HUES6 (cell line): ENCODE measurements around the gene COX6A2.

Experiments used
- H3K27ac ChIP-seq: 2 replicates; pipeline ENCODE4 v1.7.0; 2013; ENCODE audit warnings: low read depth, mild to moderate bottlenecking, low read length, inconsistent platforms
- H3K27me3 ChIP-seq: 2 replicates; pipeline ENCODE4 v1.6.1; 2013; ENCODE audit warnings: low read length; ENCODE audit not compliant: control insufficient read depth, insufficient read depth
- H3K36me3 ChIP-seq: 2 replicates; pipeline ENCODE4 v1.6.1; 2013; ENCODE audit warnings: low read length; ENCODE audit not compliant: control insufficient read depth, insufficient read depth
- H3K4me1 ChIP-seq: 2 replicates; pipeline ENCODE4 v1.6.1; 2013; ENCODE audit warnings: low read length; ENCODE audit not compliant: control insufficient read depth, insufficient read depth
- H3K4me3 ChIP-seq: 2 replicates; pipeline ENCODE4 v1.5.1; 2013; ENCODE audit warnings: low read depth, low read length
- H3K9ac ChIP-seq: one replicate; pipeline ENCODE4 v1.6.1; 2013; ENCODE audit warnings: mild to moderate bottlenecking, low read length
- H3K9me3 ChIP-seq: 2 replicates; pipeline ENCODE4 v1.6.1; 2013; ENCODE audit warnings: low read depth, low read length; ENCODE audit not compliant: control insufficient read depth, insufficient read depth

The COX6A2 gene

DNA sequence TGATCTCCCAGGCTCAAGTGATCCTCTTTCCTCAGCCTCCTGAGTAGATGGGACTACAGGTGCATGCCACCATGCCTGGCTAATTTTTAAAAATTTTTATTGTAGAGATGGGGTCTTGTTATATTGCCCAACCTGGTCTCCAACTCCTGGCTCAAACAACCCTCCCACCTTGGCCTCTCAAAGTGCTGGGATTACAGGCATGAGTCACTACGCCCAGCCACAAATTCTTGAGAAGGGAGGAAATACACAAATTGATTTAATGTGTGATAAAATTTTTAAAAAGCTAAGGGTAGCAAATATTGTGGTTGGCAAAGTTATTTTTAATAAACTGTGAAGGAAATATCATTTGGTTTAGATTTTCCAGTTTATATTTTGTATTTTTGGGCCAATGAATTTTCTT is 25.5 kb downstream of the COX6A2 start:
- Histone ChIP-seq H3K4me1 (no peaks in the 10 kb centered on the region), H3K36me3 (no peaks in the 10 kb centered on the region), H3K9ac (no peak overlapping the region), H3K4me3 (no peak overlapping the region), H3K27ac (no peak overlapping the region), H3K27me3 (peaks cover 3% of the 10 kb centered on the region; the same call in 1 of the 2 replicates), H3K9me3 (peaks cover 8% of the 10 kb centered on the region; the same call in 1 of the 2 replicates)

DNA sequence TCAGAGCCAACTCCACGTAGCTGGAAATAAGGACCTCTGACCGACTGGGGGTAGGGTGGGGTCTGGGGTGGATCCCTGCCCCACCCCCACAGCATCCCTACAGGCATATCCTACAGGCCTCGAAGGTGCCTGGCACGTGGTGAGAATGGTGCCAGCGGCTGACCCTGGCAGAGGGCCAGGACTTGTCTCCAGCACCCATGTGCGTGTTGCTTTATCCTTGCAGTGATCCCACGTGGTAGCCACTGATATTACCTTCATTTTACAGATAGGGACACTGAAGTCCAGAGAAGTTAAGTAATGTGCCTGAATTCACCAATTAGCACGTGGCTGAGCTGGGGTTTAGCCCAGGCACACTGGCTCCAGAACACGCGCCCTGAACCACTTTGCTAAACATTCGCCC is 26.7 kb downstream of the COX6A2 start:
- Histone ChIP-seq H3K9ac (no peak overlapping the region), H3K27ac (no peak overlapping the region), H3K9me3 (peaks cover 8% of the 10 kb centered on the region; the same call in 1 of the 2 replicates), H3K4me1 (no peaks in the 10 kb centered on the region), H3K27me3 (no peaks in the 10 kb centered on the region), H3K36me3 (no peaks in the 10 kb centered on the region), H3K4me3 (no peak overlapping the region)

DNA sequence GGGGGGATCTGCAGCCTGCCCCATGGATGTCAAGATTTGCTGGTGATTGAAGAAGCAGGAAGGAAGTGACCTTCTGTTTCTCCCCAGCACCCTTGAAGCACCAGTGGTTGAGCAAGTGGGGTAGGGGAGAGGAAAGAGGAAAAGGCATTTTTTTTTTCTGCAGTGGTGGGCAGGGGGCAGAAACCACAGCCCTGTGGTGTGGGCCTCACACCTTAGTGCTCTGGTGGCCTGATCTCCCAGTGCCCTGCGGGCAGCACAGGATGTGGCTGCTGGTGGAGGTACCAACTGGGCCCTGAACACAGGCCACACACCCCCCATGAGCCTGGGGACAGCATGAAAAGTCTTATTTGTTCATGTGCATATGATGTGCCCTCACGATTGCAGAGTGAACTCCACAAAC is 28.0 kb downstream of the COX6A2 start:
- Histone ChIP-seq H3K4me3 (no peak overlapping the region), H3K4me1 (no peaks in the 10 kb centered on the region)

DNA sequence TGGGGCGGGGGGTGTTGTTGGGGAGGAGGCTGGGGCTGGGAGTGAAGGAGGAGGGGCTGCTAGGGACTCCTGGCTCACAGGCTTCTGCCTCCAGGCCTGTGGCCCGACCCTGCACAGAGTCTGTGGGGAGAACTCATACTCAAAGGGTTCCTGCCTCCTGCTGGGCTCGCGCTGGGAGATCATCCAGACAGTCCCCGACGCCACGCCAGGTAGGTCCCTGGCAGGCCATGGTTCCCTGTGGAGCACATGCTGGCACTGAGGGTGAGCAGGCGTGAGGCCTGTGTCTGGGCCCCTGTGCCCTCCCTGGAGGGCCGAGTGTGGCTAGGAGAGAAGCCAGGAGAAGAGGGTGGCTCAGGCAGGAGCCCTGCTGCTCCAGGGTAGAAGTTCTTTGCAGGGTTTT is 30.5 kb downstream of the COX6A2 start:
- no peaks in the 10 kb centered on the region for H3K36me3 ChIP-seq
- no peak overlapping the region for H3K27ac ChIP-seq
- H3K9me3 ChIP-seq = peaks cover 8% of the 10 kb centered on the region; the same call in 1 of the 2 replicates
- peaks cover 4% of the 10 kb centered on the region; the same call in 1 of the 2 replicates for H3K4me1 ChIP-seq
- H3K27me3 ChIP-seq = no peaks in the 10 kb centered on the region
- H3K9ac ChIP-seq = no peak overlapping the region
- no peak overlapping the region for H3K4me3 ChIP-seq

More for the DNA sequence above, 28.0 kb downstream of the COX6A2 start:
- H3K27me3 ChIP-seq = no peaks in the 10 kb centered on the region
- no peak overlapping the region for H3K27ac ChIP-seq
- H3K9ac ChIP-seq = no peak overlapping the region
- no peaks in the 10 kb centered on the region for H3K36me3 ChIP-seq
- H3K9me3 ChIP-seq = peaks cover 8% of the 10 kb centered on the region; the same call in 1 of the 2 replicates

DNA sequence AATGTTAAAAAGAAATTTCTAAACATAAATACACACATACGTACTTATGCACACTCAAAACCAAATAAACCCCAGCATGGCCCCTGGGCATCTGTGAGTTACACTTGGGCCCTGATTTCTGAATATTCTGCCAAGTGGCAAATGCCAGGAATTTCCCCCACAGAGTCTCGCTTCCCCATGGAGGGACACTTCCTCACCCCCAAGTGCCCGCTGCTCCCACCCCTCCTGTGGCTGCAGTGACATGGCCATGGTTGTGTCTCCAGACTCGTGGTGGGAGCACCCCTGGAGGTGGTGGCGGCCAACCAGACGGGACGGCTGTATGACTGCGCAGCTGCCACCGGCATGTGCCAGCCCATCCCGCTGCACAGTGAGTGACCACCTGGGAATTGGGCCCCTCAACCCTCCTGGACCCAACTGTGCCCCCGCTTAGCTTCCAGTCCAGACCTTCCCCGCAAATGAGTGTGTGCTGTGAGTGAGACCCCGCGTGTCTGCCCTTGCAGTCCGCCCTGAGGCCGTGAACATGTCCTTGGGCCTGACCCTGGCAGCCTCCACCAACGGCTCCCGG is 31.0 kb downstream of the COX6A2 start:
- Histone ChIP-seq H3K9ac (no peak overlapping the region), H3K27ac (no peak overlapping the region), H3K9me3 (peaks cover 8% of the 10 kb centered on the region; the same call in 1 of the 2 replicates), H3K27me3 (no peaks in the 10 kb centered on the region), H3K4me1 (peaks cover 4% of the 10 kb centered on the region; the same call in 1 of the 2 replicates), H3K4me3 (no peak overlapping the region), H3K36me3 (no peaks in the 10 kb centered on the region)

DNA sequence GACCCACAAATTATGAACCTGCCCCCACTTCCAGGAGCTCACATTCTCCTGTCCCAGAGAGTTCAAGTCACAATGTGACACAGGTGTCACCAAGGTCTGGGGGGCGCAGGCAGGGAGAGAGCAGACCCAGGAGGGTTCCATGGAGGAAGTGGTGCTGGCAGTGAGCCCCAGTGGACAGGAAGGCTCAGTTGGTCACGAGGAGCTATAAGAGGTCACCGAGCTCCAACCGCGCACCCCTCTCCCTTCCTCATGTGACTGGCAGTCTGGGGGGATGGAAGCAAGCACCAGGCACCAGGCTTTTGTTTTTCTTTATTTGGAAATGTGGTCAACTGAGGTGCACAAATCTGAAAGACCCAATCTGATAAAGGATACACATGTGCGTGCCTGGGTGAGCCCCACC is 32.5 kb downstream of the COX6A2 start:
- H3K9me3 ChIP-seq = peaks cover 8% of the 10 kb centered on the region; the same call in 1 of the 2 replicates
- no peak overlapping the region for H3K4me3 ChIP-seq
- H3K27me3 ChIP-seq = no peaks in the 10 kb centered on the region
- peaks cover 4% of the 10 kb centered on the region; the same call in 1 of the 2 replicates for H3K4me1 ChIP-seq
- H3K36me3 ChIP-seq = no peaks in the 10 kb centered on the region
- H3K9ac ChIP-seq = no peak overlapping the region
- H3K27ac ChIP-seq = no peak overlapping the region

DNA sequence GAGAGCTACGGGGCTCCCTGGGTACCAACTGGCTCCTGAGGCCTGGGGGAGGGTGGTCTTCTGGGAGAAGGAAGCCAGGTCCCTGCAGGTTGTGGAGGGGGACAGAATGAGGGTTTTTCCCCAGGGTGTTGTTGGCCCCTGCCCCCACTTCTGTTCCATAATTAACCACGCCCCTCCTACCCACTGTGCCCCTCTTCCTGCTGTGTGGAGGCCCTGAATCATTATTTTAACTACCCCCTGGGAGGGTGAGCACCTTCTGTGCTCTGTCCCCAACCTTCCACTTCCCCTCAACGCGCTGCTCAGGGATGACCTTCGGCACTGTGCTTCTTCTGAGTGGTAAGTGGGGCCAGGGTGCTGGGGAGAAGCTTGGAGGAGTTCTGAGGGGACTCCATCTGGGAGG is 35.1 kb downstream of the COX6A2 start, which contains the start of gene ITGAD:
Gene ITGAD, plus strand, starts transcription at position 280 of the 400 bp plus-strand sequence. Its CDS starts 26 bp downstream, at position 306.
- Histone ChIP-seq H3K4me1 (peaks cover 4% of the 10 kb centered on the region; the same call in 1 of the 2 replicates), H3K36me3 (no peaks in the 10 kb centered on the region), H3K9ac (no peak within 1 kb of the TSS), H3K27me3 (no peaks in the 10 kb centered on the region), H3K9me3 (no peaks in the 10 kb centered on the region), H3K4me3 (no peak within 1 kb of the TSS), H3K27ac (no peak within 1 kb of the TSS)

DNA sequence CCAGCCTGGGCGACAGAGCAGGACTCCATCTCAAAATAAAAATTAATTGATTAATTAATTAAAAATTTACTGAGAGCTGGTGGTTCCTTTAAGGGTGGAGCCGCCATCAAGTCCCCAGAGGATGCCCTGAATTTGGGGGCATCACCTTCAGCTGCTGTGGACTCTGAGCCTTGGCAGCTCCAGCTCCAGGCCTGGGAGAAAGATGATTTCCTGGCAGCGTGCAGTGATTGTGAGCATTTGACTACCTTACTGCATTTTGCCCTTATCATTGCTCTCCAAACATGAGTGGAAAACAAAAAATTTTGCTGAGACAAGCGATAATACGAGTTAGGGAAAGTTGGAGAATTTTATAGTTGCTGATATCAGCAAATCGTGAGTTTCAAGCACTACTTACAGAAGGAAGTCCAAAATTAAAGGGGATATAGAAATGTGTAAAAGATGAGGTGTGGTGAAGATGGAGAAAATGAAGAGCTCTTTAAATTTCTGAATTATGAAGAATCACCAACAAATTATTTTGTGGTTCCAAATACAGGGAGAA is 37.6 kb downstream of the COX6A2 start:
- H3K9ac ChIP-seq = no peak overlapping the region
- no peak overlapping the region for H3K27ac ChIP-seq
- H3K4me3 ChIP-seq = no peak overlapping the region
- H3K4me1 ChIP-seq = peaks cover 4% of the 10 kb centered on the region; the same call in 1 of the 2 replicates
- H3K9me3 ChIP-seq = no peaks in the 10 kb centered on the region
- H3K27me3 ChIP-seq = no peaks in the 10 kb centered on the region
- no peaks in the 10 kb centered on the region for H3K36me3 ChIP-seq

DNA sequence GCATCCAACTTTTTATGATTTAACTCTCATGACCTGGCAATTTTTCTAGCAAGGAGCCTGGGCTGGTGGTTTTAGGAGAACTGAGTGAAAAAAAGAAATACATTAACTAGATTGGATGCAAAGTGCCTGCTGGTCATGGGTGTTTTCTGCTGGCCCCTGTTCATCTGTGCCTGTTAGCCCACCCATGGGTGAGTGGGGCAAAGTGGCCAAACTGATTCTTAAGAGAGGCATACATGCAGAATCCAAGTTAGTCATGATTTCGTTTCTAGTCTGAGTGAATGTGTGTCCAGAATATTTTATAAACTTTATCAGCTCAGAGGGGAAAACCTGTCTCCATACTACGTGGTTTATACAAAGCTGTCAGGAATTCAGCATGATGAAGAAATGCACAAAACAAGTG is 39.6 kb downstream of the COX6A2 start:
- no peaks in the 10 kb centered on the region for H3K27me3 ChIP-seq
- no peak overlapping the region for H3K4me3 ChIP-seq
- no peaks in the 10 kb centered on the region for H3K36me3 ChIP-seq
- H3K4me1 ChIP-seq = peaks cover 4% of the 10 kb centered on the region; the same call in 1 of the 2 replicates
- no peak overlapping the region for H3K9ac ChIP-seq
- no peak overlapping the region for H3K27ac ChIP-seq
- H3K9me3 ChIP-seq = no peaks in the 10 kb centered on the region

DNA sequence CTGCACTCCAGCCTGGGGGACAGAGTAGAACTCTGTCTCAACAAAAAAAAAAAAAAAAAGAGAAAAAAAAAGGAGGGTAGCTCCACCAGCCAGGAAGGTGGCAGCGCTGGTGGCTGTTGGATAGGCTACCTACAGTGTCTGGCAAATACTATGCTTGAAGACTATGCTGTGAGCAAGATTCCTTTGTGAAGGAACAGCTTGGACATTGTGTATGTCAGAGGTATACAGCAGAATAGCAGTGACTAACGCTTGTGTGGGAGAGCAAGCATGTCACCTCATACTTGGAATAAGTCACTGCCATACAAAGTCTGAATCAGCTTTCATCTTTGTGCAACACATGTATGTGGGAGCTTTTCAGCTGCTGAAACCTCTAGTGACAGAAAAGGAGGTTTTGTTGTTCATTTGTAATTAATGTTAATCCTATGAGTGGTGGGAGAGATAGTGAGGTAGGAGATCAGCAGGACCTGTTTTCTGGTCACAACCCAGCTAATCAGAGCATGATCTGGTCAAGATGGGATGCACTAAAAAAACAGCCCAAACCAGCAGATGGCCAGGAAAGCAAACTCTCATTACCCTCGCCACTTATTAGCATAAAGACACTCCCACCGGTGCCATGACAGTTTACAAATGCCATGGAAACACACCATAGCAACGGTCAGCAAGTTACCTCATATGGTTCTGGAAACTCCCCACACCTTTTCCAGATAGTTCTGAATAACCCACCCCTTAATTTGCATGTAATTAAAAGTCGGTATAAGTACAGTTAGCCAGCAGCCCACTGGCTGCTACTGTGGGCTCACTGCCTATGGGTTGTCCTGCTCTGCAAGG is 41.8 kb downstream of the COX6A2 start:
- H3K9ac ChIP-seq = no peak overlapping the region
- no peaks in the 10 kb centered on the region for H3K27me3 ChIP-seq
- H3K4me1 ChIP-seq = peaks cover 4% of the 10 kb centered on the region
- H3K36me3 ChIP-seq = no peaks in the 10 kb centered on the region
- no peak overlapping the region for H3K4me3 ChIP-seq
- H3K27ac ChIP-seq = no peak overlapping the region
- H3K9me3 ChIP-seq = no peaks in the 10 kb centered on the region

DNA sequence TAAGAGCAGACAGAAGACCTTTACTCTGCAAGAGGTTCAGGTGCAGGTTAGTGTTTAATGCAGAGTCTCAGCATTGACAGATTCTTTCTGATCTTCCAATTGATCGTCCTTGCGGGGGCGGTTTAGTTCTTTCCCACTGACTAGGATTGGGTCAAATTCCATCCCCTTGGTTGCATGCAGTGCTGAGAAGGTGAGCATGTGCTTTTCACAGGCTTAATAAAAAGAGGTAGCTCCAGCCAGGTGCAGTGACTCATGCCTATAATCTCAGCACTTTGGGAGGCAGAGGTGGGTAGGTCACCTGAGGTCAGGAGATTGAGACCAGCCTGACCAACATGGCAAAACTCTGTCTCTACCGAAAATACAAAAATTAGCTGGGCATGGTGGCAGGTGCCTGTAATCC is 42.5 kb downstream of the COX6A2 start:
- H3K4me1 ChIP-seq = peaks cover 4% of the 10 kb centered on the region
- no peaks in the 10 kb centered on the region for H3K36me3 ChIP-seq
- no peaks in the 10 kb centered on the region for H3K27me3 ChIP-seq
- no peak overlapping the region for H3K27ac ChIP-seq
- H3K9me3 ChIP-seq = no peaks in the 10 kb centered on the region
- H3K9ac ChIP-seq = no peak overlapping the region
- H3K4me3 ChIP-seq = no peak overlapping the region
